ENCODE results near the gene ATP8A2.

Gene ATP8A2

DNA sequence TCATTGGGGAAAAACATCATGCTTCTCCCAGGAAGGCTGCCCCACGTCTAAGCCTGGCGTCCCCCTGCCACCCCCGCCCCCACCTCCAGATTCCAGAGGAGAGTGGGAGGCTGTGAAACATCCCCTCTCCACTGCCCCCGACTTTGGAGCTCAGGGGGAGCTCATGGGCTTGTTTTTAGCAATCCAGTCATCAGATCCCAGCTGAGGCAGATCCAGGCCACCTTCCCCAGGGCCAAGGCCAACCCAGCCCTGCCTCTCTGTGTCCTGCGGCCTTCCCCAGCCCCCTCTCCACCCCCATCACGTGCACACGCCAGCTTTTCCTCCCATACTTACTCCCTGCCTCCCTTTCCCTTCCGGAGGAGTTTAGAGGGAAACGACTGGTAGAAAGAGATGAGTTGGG, 641.2 kb downstream of the ATP8A2 start:
- DNase-seq (ENCODE audit: low spot score) = no peak

DNA sequence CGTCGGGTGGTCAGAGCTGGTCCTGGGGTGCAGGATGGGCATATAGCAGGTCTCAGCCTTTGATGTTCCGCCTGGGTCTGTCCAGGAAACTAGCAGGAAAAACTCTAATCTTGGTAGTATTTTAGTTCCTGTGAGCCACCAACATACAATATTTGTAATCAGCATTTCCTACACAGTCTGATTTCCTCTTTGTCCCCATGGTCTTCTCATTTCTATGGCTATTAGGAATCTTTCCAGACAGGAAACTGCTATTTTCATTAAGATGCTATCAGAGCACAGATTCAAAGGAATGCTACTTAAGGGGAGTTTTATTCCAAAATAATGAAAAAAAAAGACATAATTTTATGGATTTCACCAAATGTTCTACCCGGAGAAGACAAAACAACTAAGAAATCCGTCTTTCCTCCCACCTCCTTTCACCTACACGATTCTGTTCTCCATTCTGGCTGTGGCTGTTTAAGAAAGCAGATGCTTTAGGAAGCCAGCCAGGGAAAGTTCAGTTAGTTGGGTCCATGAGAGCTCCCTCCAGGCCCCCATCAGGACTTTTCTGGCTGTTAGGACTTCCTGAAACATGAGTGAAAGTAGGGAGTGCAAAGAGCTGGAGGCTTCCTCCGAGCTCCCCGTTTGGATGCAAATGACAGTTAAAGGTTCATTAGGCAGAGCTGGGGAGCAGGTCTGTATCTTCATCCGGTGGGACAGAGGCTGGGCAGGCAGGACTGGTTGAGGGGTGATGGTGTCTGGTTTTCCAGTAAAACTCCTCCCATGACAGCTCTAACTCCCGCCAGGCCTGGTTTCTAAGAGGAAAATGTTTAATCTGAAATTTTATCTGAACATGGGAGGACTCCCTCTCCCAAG, 643.7 kb downstream of the ATP8A2 start:
- no peak for DNase-seq (ENCODE audit: low spot score)

DNA sequence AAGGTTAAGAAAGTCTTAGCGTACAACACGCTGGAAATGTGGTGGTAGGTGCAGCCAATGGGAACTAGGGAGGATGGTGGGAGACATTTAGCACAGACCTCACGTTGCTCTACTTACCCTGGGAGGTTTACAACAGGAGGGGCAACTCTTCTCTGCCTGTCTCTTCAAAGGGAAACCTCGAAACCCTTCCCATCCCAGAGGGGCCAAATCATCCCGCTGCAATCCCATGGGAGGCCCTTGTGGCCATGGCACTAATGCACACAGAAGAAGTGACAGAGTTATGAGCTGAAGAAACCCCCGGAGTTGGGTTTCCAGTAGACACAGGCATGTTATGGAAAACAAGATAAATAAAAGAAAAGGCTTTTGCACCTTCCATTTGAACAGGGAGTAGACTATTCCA, 644.4 kb downstream of the ATP8A2 start:
- DNase-seq (ENCODE audit: low spot score) = no peak

DNA sequence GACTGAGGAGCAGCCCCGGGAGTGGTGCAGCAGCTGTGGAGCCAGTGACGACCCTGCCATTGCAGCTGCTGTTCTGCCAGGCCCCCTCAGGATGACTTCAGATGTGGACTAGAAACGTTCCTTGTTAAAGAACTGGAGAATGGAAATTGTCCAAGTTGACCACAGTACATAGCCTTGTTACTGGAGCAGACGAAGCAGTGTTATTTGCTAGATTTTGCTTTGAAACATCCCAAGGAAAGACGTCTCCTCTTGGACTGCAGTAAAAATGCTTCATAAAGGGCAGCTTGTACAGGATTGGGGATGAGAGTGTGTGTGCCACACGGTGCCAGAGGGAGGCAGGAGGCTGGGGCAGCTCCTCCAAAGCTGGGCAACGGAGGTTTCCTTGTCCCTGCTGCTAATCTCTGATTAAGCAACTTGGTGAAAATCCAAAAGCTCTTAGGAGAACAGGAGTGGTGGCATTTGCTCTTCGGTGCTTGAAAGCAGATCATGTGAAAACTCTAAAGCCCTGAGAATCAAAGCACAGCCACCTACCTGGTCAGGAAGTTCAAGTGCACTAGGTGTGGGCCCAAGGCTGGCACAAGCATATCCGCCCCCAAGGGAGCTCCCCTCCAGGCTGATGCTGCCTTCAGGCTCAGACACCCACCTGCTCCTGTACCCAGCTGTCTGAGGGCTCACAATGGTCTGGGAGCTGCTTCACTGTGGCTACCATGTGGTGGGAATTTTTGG, 645.6 kb downstream of the ATP8A2 start:
- DNase-seq (ENCODE audit: low spot score) = no peak

DNA sequence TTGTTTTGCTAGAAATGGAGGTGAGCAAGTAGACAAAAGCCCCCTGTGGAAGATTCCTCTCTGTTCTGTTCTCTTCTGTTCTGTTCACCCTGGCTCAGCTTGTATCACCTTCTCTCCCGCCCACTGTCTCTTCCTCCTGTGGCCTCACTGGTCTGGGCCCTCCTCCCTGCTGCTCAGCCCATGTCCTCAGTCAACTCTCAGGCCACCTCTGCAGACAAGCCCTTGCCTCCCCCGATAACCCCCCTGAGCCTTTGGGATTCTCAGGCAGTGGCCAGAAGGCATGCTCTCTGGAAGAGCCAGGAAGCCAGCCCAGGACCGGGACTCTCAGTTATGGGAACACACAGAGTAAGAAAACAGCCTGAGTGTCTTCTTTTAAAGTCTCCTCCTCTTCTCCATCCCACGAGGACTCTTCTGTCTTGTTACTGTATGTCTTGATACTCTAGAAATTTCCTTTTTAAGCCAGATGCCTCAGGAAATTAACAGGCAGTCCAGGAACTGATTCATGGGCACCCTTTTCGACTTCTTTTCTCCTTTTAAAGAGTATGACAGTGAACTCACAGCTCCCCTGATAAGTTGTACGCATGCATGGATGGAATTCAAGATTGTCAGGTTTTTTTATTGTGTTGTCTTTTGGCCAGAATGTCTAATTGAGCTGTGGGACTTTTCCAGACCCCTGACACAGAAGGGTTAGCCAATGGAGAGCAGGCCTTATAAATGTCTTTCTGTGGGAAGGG, 646.3 kb downstream of the ATP8A2 start:
- DNase-seq (ENCODE audit: low spot score) = no peak

DNA sequence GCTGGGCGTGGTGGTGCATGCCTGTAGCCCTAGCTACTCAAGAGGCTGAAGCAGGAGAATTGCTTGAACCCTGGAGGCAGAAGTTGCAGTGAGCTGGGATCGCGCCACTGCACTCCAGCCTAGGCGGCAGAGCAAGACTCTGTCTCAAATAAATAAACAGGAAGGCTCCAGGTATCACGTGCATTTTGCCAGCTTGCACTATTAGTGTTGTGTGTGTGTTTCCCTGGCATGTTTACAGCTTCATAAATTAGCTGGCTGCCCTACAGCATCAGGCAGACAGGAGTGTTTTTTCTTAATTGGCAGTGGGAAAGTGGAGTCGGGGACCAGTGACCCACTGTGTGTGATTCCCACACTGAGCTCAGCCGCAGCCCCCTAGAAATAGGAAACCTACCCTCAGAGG, 647.5 kb downstream of the ATP8A2 start:
- no peak for DNase-seq (ENCODE audit: low spot score)

DNA sequence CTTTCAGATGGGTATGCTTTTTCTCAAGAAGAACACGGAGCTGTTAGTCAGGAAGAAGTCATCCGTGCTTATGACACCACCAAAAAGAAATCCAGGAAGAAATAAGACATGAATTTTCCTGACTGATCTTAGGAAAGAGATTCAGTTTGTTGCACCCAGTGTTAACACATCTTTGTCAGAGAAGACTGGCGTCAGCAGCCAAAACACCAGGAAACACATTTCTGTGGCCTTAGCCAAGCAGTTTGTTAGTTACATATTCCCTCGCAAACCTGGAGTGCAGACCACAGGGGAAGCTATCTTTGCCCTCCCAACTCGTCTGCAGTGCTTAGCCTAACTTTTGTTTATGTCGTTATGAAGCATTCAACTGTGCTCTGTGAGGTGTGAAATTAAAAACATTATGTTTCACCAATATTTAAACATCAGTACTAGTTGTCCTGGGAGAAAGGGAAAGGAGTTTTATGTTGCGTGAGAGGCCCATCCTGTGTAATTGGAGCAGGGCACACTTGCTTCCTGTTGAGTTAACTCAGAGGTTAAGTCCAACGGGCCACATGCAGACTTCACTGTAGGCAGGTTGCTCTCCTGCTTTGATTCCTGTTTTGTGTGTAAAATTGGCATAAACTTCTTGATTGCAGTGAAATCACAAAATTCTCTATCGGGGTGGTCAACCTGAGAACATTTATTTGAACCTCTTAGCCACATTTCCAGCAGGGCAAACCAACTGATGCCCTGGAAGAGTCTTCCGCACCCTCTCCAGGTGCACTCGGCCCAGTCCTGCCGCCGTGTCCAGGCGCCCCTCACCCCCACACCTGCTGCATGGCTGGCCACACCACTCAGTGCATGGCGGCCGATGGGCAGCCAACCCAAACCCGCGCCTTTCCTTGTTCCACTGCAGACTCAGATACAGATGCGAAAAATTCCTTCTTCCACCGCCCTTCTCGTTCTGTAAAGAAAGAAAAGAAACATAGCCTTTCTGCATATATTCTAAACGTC, 648.4 kb downstream of the ATP8A2 start:
- no peak for DNase-seq (ENCODE audit: low spot score)

DNA sequence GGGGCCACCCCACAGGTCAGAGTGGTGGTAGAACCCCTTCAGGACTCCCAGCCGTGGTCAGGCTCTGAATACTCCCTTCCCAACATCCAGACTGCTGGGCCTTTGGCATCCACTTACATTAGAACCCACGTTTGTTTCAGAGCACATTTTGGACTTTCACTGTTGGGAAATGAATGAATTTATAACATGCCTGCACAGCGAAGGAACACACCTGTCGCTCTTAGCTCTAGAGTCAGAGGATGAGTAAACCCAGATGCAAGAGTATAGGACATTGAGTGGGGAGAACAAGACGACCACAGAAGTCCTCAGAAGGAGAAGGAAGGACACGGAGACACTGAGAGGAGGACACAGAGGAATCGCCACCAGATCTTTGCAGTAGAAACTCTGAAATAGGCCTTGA, 649.1 kb downstream of the ATP8A2 start:
- no peak for DNase-seq (ENCODE audit: low spot score)

DNA sequence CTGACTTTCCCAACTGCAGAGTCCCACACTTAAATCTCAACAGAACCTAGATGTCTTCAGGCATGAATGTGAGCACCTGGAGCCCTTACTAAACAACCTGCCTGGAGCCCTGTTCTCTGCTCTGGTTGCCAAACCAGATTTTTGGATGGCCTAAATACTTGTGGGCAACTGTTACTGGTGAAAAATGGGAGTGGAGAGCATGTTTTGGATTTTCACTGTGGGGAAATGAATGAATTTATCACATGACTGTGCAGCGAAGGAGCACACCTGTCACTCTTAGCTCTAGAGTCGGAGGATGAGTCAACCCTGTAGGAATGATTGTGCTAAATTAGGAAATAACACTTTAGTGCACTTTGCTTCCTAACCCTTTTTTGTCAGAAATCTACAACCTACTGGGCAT, 649.7 kb downstream of the ATP8A2 start:
- no peak for DNase-seq (ENCODE audit: low spot score)

DNA sequence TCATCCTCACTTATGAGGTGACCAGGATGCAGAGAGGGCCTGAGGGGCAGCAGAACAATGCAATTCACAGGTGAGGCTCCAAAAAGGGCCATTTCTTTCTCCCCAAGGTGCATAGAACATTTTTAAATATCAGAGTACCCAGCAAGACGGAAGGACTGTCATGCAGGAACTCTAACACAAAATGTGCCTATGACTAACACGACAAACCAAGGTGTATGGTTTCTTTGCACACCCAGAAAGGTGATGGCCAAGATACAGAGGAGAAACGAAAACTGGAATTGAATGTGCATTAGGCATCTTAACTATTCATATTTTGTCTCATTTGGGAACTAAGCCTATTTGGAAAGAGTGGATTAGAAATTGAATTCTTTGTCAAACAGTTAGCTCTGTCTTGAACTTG, 650.2 kb downstream of the ATP8A2 start:
- no peak for DNase-seq (ENCODE audit: low spot score)

DNA sequence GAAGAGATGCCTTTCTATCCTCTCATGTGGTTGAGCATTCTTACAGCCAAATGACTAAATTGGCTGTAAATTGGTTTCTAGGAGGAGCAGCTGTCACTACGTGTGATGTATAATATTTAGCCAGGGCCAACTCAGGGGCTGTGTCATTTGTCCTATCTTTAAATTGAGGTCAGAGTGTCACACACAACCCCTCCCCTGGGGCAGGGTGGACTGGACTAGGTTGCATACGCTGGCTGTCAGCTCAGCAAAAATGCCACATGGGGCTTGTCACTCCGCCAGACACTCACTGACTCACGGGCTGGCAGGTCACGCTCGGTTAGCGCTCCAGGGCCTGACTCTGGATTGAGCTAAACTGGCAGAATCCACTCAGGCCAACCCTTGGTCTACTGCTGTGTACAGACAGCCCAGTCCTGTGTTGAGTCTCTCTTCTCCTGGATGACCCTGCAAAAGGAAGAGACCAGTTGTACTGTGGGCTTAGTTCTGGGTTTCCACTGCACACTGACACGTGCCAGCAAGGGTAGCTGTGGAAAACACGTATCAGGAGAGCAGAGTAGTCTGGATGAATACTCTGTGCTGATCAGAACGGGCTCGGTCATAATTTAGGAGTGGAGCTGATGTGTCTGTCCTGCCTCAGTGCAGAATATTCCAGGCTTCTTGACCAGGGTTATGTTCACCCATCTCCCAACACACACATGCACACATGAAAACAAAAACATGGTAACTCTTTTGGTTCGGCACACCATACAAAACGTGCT, 650.9 kb downstream of the ATP8A2 start:
- DNase-seq (ENCODE audit: low spot score) = no peak

DNA sequence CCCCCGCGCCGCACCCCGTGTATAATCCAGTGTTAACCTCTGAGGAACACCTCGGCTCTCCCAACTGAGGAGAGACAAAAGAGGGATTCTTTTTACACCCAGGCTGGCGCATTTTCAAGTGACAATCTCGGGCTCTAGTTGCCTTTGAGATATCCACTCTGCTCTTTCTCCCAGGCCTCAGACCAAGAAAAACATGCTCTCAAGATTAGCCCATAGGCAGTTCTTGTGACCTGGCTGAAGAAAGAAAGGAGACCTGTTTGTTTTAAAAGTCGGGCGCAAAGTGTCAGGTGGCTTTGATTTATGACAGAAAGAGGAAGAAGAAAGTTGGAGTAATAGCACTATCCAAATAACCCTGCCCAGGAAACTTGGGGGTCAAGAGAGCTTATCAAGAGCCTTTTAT, 652.8 kb downstream of the ATP8A2 start:
- DNase-seq (ENCODE audit: low spot score) = no peak

DNA sequence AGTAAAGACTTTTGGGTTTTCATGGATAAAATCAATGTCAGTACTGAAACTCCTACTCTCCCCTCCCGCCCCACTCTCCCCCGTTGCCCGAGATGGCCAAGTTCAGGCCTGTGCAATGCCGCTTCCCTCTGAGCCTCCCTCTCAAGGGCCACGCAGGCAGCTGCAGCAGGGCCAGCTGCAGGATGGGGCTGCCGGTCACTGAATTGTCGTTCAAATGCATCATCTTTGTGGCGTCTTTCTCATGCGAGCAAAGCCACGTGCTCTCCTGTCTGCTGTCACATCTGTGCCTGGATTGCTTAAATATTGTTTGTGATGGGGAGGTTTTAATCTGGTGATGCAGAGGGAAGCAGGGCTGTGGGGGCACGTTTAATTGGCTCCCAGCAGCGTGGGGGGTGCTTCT, 653.4 kb downstream of the ATP8A2 start:
- DNase-seq (ENCODE audit: low spot score) = no peak

DNA sequence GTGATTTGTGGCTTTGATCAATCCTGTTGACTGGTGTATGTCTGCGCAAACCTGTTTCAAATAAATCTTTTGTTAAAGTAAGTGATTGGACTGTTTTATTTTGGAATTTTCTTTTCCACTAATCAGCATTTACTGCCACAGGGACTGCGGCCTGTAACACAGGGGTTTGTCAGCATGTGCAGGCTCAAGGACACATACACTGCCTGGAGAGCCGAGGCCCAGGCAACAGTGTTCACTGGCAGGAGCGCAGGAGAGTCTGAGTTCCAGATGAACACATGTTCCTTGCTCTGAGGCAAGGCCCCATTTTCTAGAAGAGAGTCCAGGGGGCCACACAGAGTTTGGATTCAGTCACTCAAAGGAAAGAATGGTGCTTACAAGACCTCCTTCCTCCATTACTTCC, 654.0 kb downstream of the ATP8A2 start:
- no peak for DNase-seq (ENCODE audit: low spot score)

DNA sequence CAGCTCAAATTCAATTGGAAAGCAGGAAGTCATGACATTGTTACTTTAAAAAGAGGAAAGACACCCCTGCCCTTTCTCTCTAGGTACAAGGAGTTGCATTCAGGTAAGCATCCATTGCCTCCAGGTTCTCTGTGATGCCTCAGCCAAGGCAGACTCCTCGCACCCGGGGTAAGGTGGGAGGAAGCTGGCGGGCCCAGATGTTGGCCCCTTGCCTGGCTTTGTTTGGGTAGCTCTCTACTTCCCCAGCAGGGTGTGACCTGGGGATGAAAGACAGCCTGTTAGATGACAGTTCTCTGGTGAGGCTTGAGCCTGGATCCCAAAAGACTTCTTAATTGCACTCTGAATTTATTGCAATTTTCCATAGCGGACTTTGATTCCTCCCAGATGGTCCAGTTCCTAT, 654.4 kb downstream of the ATP8A2 start:
- DNase-seq (ENCODE audit: low spot score) = no peak

DNA sequence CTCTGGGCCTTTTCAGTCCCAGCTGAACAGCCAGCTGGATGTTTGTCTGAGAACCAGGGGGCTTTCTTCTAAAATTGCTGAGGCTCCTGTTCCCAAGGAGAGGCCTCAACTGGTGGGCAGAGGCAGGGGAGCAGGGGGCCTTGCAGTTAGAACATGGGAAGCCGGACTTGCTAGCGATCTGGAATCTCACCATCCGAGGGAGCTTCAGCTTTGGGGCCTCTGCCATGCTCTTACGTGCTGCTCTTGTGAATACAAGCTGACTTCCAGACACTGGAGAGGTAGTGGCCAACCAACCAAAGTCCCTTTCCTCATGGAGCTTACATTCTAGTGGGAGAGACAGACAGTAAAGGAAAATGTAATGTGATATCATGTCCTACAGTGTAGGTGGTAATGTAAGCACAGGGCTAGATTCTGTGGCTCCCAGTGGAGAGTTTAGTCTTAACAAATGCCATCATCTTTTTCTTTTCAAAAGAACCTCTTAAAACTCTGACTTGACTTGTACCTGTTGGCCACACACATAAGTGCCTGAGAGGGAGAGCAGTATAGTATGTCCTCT, 657.9 kb downstream of the ATP8A2 start:
- DNase-seq (ENCODE audit: low spot score) = no peak

DNA sequence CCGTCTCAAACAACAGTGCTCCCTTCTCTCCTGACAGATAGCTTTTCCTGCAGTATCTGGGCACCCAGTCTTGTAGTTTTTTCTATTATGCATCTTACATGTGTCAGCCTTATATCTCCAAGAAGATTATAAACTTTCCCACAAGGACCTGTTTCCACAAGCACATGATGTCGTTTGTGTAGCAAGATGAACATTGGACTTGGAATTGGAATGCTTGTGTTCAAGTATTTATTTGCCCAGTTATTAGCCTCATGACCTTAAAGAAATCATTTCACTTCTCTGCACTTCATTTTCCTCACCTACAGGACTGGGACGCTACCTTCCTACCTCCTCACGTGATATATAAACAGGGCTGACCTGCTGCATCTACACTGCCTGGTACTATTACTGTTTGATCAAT, 658.6 kb downstream of the ATP8A2 start:
- no peak for DNase-seq (ENCODE audit: low spot score)

DNA sequence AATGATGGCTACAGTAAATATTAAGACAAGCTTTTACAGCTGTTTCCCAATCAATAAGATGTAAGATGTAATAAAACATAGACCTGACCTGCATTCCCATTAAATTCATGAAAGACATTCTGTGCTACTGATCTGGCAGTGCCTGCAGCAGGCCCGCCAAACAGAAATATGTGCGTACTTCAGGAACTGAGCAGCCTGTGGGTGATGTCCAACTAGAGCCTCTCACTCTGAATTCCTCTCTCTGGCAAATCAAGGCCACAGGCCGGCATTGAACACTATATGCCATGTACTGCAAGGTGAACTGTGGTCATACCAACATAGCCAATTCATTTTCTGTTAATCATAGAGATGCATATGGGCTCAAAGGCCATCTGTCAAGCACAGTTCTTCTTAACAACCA, 662.2 kb downstream of the ATP8A2 start:
- DNase-seq (ENCODE audit: low spot score) = no peak

DNA sequence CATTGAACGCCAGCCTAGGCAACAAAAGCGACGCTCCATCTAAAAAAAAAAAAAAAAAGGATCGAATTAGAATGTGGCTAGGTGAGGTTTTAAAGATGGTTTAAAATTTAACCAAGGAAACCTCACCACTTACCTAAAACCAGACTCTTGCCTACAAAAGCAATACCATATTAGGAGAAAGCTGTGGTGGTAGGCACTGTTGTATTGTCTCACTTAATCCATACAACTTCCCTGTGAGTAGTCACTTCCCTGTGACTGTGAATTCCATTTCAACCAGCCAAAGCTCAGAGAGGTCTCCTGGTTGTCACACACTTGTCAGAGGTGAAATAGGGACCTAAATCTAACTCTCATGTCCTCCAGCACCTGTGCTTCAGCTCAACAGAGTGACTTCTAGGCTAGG, 664.6 kb downstream of the ATP8A2 start:
- DNase-seq (ENCODE audit: low spot score) = no peak

DNA sequence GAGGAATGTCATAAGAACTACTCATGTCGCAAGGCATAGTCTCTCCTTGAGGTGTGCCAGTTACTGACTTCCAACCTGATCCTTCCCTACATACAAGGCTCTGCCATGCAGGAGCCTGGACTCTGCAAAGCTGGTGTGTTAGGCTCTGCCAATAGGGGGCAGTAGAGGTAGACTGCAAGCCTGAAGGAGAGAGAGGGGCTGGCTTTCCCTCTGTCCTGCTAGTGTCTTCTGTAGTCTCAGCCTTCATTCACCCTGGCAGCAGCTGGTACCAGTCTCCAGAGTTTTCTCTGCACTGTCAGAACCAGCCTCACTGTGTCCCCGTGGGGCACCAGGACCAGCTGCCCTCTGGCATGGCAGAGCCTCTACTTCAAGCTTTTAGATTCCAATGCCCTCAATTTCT, 665.5 kb downstream of the ATP8A2 start:
- DNase-seq (ENCODE audit: low spot score) = peak; percentile 21
